Retinal pigment epithelial cell (primary cell): Measurements from ENCODE around the gene FTO.

Experiments
- DNase-seq: peaks from one replicate; pipeline ENCODE4 v3.0.0-alpha.2; 2010; ENCODE audit warnings: low read depth
- H3K4me3 ChIP-seq: 2 replicates; pipeline ENCODE4 v1.5.1; 2011; ENCODE audit warnings: mild to moderate bottlenecking, low read length, control low read depth, moderate library complexity
- CTCF ChIP-seq: conservative IDR thresholded peaks from 2 replicates; pipeline ENCODE4 v1.5.1; 2011; ENCODE audit warnings: low read depth, low read length, control low read depth, inconsistent platforms

FTO gene

GRCh38 chr16:53936052-53936451 is 232.1 kb downstream of the FTO start:
- H3K4me3 ChIP-seq = no peak overlapping the region
- TF ChIP-seq CTCF = no peak
- DNase-seq = no peak

GRCh38 chr16:53936529-53936928 is 232.6 kb downstream of the FTO start:
- DNase-seq = no peak
- H3K4me3 ChIP-seq = no peak overlapping the region
- no peak for TF ChIP-seq CTCF

- no peak overlapping the region for H3K4me3 ChIP-seq
- TF ChIP-seq CTCF = no peak
- DNase-seq = no peak
Observed at GRCh38 chr16:53937161-53937880, 233.4 kb downstream of the FTO start.

GRCh38 chr16:53944025-53944424 is 240.1 kb downstream of the FTO start:
- DNase-seq = no peak
- H3K4me3 ChIP-seq = no peak overlapping the region
- TF ChIP-seq CTCF = no peak

- peak; percentile 9 for DNase-seq
- TF ChIP-seq CTCF = peak; percentile 79
- no peak overlapping the region for H3K4me3 ChIP-seq
Observed at GRCh38 chr16:53945996-53946395, 242.0 kb downstream of the FTO start.

- no peak for DNase-seq
- no peak for TF ChIP-seq CTCF
- H3K4me3 ChIP-seq = no peak overlapping the region
Observed at GRCh38 chr16:53946746-53947386, 242.9 kb downstream of the FTO start.

- H3K4me3 ChIP-seq = no peak overlapping the region
- TF ChIP-seq CTCF = no peak
- DNase-seq = no peak
Observed at GRCh38 chr16:53947642-53948041, 243.7 kb downstream of the FTO start.
